ENCODE results near the gene AP4B1. TPM values are rescaled to one million over a fixed set of nuclear protein-coding genes. Genes with fewer than 3 reads are reported as not detected.

Gene AP4B1
- total and polyA plus RNA-seq, 2 donors (not counting 1 experiment from before 2014, with no cell fraction given): 52.2 to 55.2 TPM

DNA sequence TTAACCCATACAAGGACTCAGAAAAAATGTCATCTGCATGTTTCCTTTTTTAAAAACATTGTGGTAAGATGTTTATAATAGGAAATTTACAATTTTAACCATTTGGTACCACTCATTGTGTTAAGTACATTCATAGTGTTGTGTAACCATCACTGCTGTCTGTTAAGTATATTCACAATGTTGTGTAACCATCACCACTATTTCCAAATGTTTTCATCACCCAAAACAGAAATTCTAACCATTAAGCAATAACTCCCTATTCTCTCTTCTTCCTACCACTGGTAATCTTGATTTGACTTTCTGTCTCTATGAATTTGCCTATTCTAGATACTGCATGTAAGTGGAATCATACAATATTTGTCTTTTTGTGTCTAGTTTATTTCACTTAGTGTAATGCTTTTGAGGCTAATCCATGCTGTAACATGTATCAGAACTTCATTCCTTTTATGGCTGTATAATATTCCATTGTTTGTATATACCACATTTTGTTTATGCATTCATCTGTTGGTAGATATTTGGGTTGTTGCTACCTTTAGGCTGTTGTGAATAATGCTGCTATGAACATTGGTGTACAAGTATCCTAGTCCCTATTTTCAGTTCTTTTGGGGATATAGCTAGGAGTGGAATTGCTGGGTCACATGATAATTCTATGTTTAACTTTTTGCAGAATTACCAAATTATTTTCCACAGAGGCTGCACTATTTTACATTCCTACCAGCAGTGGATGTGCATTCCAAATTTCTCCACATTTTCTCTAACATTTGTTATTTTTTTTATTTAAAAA lies 38.6 kb upstream of the AP4B1 start:
- Histone ChIP-seq H3K4me1 (ENCODE audit: control insufficient read depth in 2 of 2, insufficient read depth in 2 of 2, low read length in 2 of 2) (peaks cover 26 to 34% of the 10 kb centered on the region in 2 donors), H2AFZ (ENCODE audit: insufficient read depth, low read depth, low read length, poor library complexity, severe bottlenecking) (no peak overlapping the region), H3K4me2 (replicated peaks; ENCODE audit: low read depth, low read length, poor library complexity, severe bottlenecking) (no peak overlapping the region), H3K27ac (ENCODE audit: low read length in 2 of 2) (no peak overlapping the region), H3K9me3 (ENCODE audit: control extremely low read depth in 1 of 3, control insufficient read depth in 2 of 3, insufficient read depth in 1 of 3, low read length in 2 of 3) (no peaks in the 10 kb centered on the region), H3K4me3 (ENCODE audit: control extremely low read depth in 1 of 5, extremely low read depth in 1 of 5, insufficient read depth in 1 of 5, low read depth in 2 of 5, low read length in 4 of 5) (no peak overlapping the region), H3K79me2 (ENCODE audit: control insufficient read depth, insufficient read depth, low read length) (peaks cover 86% of the 10 kb centered on the region), H3K9ac (ENCODE audit: low read length) (no peak overlapping the region), H3K36me3 (replicated peaks in 1 of 2; ENCODE audit: control extremely low read depth in 1 of 2, control insufficient read depth in 1 of 2, extremely low read depth in 1 of 2, insufficient read depth in 2 of 2, low read length in 1 of 2) (peaks cover 0 to 16% of the 10 kb centered on the region in 2 experiments), H4K20me1 (ENCODE audit: control insufficient read depth, insufficient read depth, low read length, poor library complexity, severe bottlenecking) (peaks cover 41% of the 10 kb centered on the region), H3K27me3 (replicated peaks in 1 of 4; ENCODE audit: control extremely low read depth in 1 of 4, control insufficient read depth in 3 of 4, insufficient read depth in 4 of 4, low read length in 3 of 4) (no peaks in the 10 kb centered on the region)
- Mint-ChIP-seq H3K4me3 (no peak overlapping the region), H3K27me3 (no peaks in the 10 kb centered on the region), H3K4me1 (peaks cover 56% of the 10 kb centered on the region), H3K9me3 (ENCODE audit: insufficient read depth) (no peaks in the 10 kb centered on the region), H3K27ac (no peak overlapping the region)
- intact Hi-C loops (cut with micrococcal nuclease): no loop called here
- POLR2A ChIA-PET: no interaction called here
- CTCF ChIA-PET: no interaction called here
- TF ChIP-seq EZH2 (IDR thresholded peaks at IDR 0.05; ENCODE audit: borderline replicate concordance, insufficient read depth, low read depth, low read length, poor library complexity, severe bottlenecking): no peak
- TF ChIP-seq, protein P1, sequence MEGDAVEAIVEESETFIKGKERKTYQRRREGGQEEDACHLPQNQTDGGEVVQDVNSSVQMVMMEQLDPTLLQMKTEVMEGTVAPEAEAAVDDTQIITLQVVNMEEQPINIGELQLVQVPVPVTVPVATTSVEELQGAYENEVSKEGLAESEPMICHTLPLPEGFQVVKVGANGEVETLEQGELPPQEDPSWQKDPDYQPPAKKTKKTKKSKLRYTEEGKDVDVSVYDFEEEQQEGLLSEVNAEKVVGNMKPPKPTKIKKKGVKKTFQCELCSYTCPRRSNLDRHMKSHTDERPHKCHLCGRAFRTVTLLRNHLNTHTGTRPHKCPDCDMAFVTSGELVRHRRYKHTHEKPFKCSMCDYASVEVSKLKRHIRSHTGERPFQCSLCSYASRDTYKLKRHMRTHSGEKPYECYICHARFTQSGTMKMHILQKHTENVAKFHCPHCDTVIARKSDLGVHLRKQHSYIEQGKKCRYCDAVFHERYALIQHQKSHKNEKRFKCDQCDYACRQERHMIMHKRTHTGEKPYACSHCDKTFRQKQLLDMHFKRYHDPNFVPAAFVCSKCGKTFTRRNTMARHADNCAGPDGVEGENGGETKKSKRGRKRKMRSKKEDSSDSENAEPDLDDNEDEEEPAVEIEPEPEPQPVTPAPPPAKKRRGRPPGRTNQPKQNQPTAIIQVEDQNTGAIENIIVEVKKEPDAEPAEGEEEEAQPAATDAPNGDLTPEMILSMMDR (IDR thresholded peaks at IDR 0.05): no peak
- DNase-seq (no peak), ATAC-seq (ENCODE audit: low read depth) (no peak)

DNA sequence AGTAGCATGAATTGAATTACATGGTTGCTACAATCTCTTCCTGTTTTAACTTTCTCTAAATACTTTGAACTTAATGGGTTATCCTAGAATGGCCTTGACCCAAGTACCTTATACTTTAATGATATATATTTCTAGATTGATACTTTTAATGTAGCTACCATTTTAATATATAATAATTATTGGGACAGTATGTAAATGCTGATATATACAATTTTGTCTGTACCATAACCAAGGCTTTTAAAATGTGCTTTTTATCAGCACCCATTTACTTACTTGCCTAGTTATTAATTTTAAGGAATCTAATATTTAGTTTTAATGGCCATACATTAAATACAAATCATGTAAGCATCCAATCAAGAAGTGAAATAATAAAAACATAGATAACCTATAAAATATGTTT lies 37.9 kb upstream of the AP4B1 start:
- Histone ChIP-seq H3K4me3 (ENCODE audit: control extremely low read depth in 1 of 5, extremely low read depth in 1 of 5, insufficient read depth in 1 of 5, low read depth in 2 of 5, low read length in 4 of 5) (no peak overlapping the region), H3K4me2 (replicated peaks; ENCODE audit: low read depth, low read length, poor library complexity, severe bottlenecking) (no peak overlapping the region), H2AFZ (ENCODE audit: insufficient read depth, low read depth, low read length, poor library complexity, severe bottlenecking) (no peak overlapping the region), H3K9ac (ENCODE audit: low read length) (no peak overlapping the region), H3K9me3 (ENCODE audit: control extremely low read depth in 1 of 3, control insufficient read depth in 2 of 3, insufficient read depth in 1 of 3, low read length in 2 of 3) (no peaks in the 10 kb centered on the region), H3K4me1 (ENCODE audit: control insufficient read depth in 2 of 2, insufficient read depth in 2 of 2, low read length in 2 of 2) (peaks cover 23 to 31% of the 10 kb centered on the region in 2 donors), H3K36me3 (replicated peaks in 1 of 2; ENCODE audit: control extremely low read depth in 1 of 2, control insufficient read depth in 1 of 2, extremely low read depth in 1 of 2, insufficient read depth in 2 of 2, low read length in 1 of 2) (peaks cover 0 to 16% of the 10 kb centered on the region in 2 experiments), H3K27me3 (replicated peaks in 1 of 4; ENCODE audit: control extremely low read depth in 1 of 4, control insufficient read depth in 3 of 4, insufficient read depth in 4 of 4, low read length in 3 of 4) (no peaks in the 10 kb centered on the region), H3K27ac (ENCODE audit: low read length in 2 of 2) (no peak overlapping the region), H4K20me1 (ENCODE audit: control insufficient read depth, insufficient read depth, low read length, poor library complexity, severe bottlenecking) (peaks cover 41% of the 10 kb centered on the region), H3K79me2 (ENCODE audit: control insufficient read depth, insufficient read depth, low read length) (peaks cover 87% of the 10 kb centered on the region)
- intact Hi-C loops (cut with micrococcal nuclease): no loop called here
- H3K27ac Mint-ChIP-seq: no peak overlapping the region
- POLR2A ChIA-PET: no interaction called here
- no peak for TF ChIP-seq EZH2 (IDR thresholded peaks at IDR 0.05; ENCODE audit: borderline replicate concordance, insufficient read depth, low read depth, low read length, poor library complexity, severe bottlenecking)
- TF ChIP-seq, protein P1 (IDR thresholded peaks at IDR 0.05): no peak
- H3K4me3 Mint-ChIP-seq: no peak overlapping the region
- no peak for ATAC-seq (ENCODE audit: low read depth)
- H3K27me3 Mint-ChIP-seq: no peaks in the 10 kb centered on the region
- CTCF ChIA-PET: no interaction called here
- no peaks in the 10 kb centered on the region for H3K9me3 Mint-ChIP-seq (ENCODE audit: insufficient read depth)
- DNase-seq: no peak
- H3K4me1 Mint-ChIP-seq: peaks cover 55% of the 10 kb centered on the region
